ENCODE data around the gene HLA-DQA2. TPM values are rescaled to one million over a fixed set of nuclear protein-coding genes. Genes with fewer than 3 reads are reported as not detected.
A peak's percentile ranks its signal among the peaks of the same experiment; 100 is the strongest.
"Not testable (repeated sequence)": the region's sequence is repeated elsewhere in the genome, so short reads cannot be mapped to it uniquely, and the experiment has no call there.

Gene HLA-DQA2
- total RNA-seq: 0.31 TPM

- DNase-seq: no peak
These were observed at the start of gene HLA-DQA2 for GRCh38 chr6:32741031-32741960. HLA-DQA2 (plus strand) TSS chr6:32741391; CDS start chr6:32741444, 53 bp downstream.

GRCh38 chr6:32692019-32692418, 49.2 kb upstream of the HLA-DQA2 start:
- DNase-seq: no peak

- no peak for DNase-seq
These were observed 44.2 kb upstream of the HLA-DQA2 start for GRCh38 chr6:32697031-32697430.

- DNase-seq: peak; percentile 86
These were observed 40.7 kb upstream of the HLA-DQA2 start for GRCh38 chr6:32700391-32701040.

- no peak for DNase-seq
These were observed 37.8 kb upstream of the HLA-DQA2 start for GRCh38 chr6:32703347-32703746.

GRCh38 chr6:32705164-32705563, 36.0 kb upstream of the HLA-DQA2 start:
- DNase-seq: not testable (repeated sequence)

GRCh38 chr6:32709625-32710024, 31.6 kb upstream of the HLA-DQA2 start:
- DNase-seq: no peak

- DNase-seq: no peak
These were observed 27.9 kb upstream of the HLA-DQA2 start for GRCh38 chr6:32713241-32713640.

GRCh38 chr6:32716396-32716795, 24.8 kb upstream of the HLA-DQA2 start:
- no peak for DNase-seq

- no peak for DNase-seq
These were observed 22.3 kb upstream of the HLA-DQA2 start for GRCh38 chr6:32718879-32719278.

GRCh38 chr6:32738126-32738525, 3.1 kb upstream of the HLA-DQA2 start:
- DNase-seq: no peak

GRCh38 chr6:32742374-32742773, 1.2 kb downstream of the HLA-DQA2 start:
- DNase-seq: no peak

- no peak for DNase-seq
These were observed 3.6 kb downstream of the HLA-DQA2 start for GRCh38 chr6:32744776-32745175.

GRCh38 chr6:32745649-32746048, 4.5 kb downstream of the HLA-DQA2 start:
- not testable (repeated sequence) for DNase-seq

GRCh38 chr6:32752580-32752979, 11.4 kb downstream of the HLA-DQA2 start:
- no peak for DNase-seq

- DNase-seq: no peak
These were observed 18.5 kb downstream of the HLA-DQA2 start for GRCh38 chr6:32759669-32760068.

GRCh38 chr6:32761072-32761471, 19.9 kb downstream of the HLA-DQA2 start:
- DNase-seq: no peak

GRCh38 chr6:32761548-32761947, 20.4 kb downstream of the HLA-DQA2 start:
- DNase-seq: no peak

GRCh38 chr6:32763421-32763820, 22.2 kb downstream of the HLA-DQA2 start, which contains the start of gene HLA-DQB2:
HLA-DQB2 (minus strand) TSS chr6:32763532; CDS start chr6:32763470, 62 bp downstream.
- no peak for DNase-seq

GRCh38 chr6:32764048-32764447, 22.9 kb downstream of the HLA-DQA2 start:
- no peak for DNase-seq

- DNase-seq: no peak
These were observed 31.5 kb downstream of the HLA-DQA2 start for GRCh38 chr6:32772656-32773055.

GRCh38 chr6:32774426-32774825, 33.2 kb downstream of the HLA-DQA2 start:
- DNase-seq: no peak

- no peak for DNase-seq
These were observed 33.9 kb downstream of the HLA-DQA2 start for GRCh38 chr6:32775071-32775470.

Measured in tongue (tissue), 2 donors.